NCI-H526 (cell line): ENCODE measurements around the gene SLC37A2.
"Not testable (repeated sequence)": the region's sequence is repeated elsewhere in the genome, so short reads cannot be mapped to it uniquely, and the experiment has no call there.

Experiments
- DNase-seq, 2 experiments: peaks; one replicate each; lab custom pipeline; 2025; lab: John Stamatoyannopoulos, UW

The SLC37A2 gene

DNA sequence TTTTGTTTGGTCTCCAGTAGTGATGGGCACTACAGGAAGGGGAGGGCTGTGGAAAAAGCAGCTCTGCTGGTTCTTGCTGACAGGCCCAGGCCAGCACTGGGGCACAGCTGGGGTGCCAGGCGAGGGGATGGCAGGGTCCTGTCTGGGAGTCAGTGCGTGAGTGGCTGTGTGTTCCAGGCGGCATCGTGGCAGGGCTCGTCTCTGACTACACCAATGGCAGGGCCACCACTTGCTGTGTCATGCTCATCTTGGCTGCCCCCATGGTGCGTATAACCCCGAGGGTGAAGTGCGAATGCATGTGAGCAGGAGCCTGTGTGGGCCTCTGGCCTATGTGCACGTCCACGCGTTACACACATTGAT is 20.9 kb downstream of the SLC37A2 start:
- DNase-seq, result no peak

DNA sequence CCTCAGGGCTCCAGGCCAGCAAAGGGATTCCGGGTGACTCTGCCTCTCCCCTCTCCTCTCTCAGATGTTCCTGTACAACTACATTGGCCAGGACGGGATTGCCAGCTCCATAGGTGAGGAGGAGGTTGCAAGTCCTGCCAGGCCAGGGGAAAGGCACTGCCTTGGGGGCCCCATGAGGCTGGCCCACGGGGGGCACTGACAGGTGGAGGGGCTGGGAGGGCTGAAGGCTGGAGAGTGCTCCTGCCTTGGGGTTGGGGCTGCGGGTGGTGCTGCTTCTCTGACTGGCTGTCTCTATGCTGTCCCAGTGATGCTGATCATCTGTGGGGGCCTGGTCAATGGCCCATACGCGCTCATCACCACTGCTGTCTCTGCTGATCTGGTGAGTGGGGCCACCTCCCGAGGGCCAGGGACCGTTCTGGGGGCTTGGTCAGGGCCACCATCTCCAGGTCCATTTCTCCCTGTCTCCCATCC is 21.7 kb downstream of the SLC37A2 start:
- DNase-seq, result no peak

GRCh38 chr11:125085301-125086081 is 22.4 kb downstream of the SLC37A2 start:
- peak in 1 of 2 experiments; percentile 39 for DNase-seq

- DNase-seq, result no peak
Measured at GRCh38 chr11:125086633-125087296, 23.7 kb downstream of the SLC37A2 start.

DNA sequence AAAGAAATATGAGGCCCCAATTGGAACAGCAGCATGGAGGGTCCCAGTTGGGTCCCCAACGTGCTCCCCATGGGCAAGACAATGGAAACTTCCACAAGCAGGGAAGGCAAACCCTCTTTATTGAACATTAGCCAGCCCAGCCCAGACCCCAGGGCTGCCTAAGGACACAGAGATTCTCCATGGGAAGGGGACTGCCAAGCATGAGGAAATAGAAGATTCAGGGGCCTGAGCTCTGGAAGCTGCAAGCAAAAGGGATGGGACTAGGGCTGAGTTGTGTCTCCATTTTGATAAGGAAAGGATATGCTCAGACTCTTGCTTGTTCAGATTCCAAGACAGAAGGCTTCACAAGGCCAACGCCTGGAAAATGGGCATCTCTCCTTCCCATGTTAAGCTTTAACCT is 25.0 kb downstream of the SLC37A2 start:
- DNase-seq, result no peak

DNA sequence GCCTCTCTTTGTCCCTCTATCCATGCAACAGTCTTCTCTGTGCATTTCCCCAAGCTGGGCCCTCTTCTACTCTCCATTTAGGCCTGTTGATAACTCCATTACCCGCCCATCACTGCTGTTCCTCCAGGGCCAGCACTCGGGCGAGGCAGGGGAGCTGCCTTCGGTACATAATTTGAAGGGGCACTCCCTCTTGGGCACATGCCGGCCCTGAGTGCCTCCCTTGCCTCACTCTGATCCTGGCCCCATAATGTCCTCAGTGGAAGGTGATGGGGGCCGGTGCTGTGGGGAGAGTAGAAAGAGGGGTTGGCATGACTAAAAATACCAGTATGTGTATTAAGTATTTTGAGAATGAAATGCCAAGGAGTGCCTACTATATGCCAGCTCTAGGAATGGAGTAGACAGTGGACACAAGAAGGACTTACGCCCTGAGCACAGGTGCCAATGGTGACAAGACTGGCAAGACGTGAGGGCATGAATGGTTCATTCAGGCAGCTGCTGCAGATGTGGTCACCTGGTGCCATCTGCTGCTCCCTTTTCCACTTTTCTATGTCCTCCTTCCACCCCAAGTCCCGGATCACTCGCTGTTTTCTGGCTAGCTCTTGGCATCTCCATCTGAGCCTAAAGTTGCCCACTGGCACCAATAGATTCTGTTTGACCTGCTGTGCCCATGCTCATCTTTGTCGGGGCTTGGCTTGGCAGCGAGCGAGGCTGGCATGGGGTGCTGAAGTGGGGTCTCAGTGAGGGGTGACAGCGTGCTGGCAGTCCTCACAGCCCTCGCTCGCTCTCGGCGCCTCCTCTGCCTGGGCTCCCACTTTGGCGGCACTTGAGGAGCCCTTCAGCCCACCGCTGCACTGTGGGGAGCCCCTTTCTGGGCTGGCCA is 25.7 kb downstream of the SLC37A2 start:
- peak in 1 of 2 experiments; percentile 42 for DNase-seq

GRCh38 chr11:125089481-125089880 is 26.4 kb downstream of the SLC37A2 start:
- not testable (repeated sequence) for DNase-seq

DNA sequence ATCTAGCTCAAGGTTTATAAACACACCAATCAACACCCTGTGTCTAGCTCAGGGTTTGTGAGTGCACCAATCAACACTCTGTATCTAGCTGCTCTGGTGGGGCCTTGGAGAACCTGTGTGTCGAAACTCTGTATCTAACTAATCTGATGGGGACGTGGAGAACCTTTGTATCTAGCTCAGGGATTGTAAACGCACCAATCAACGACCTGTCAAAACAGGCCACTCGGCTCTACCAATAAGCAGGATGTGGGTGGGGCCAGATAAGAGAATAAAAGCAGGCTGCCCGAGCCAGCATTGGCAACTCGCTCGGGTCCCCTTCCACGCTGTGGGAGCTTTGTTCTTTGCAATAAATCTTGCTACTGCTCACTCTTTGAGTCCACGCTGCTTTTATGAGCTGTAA is 27.0 kb downstream of the SLC37A2 start:
- not testable (repeated sequence) for DNase-seq

DNA sequence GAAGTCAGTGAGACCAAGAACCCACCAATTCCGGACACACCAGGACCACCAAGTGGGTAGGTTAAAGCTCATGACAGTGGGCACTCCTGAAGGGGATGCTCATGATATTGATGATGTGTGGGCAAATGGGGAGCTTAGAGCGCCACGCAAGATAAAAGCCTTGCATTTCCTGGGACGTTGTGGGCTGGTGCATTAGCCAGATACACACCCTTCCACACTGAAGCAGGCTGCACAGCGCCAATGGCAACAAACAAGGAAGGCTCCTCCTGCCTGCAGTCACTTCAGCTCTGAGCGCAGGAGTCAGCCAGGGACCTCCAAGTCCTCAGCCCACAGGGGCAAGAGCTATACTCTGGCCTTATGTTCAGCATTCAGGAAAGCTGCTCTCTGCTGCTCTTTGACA is 27.7 kb downstream of the SLC37A2 start:
- DNase-seq, result no peak

GRCh38 chr11:125091247-125091876 is 28.3 kb downstream of the SLC37A2 start:
- DNase-seq, result peak; percentile 81 to 93

GRCh38 chr11:125091877-125092664 is 29.0 kb downstream of the SLC37A2 start:
- DNase-seq, result no peak

DNA sequence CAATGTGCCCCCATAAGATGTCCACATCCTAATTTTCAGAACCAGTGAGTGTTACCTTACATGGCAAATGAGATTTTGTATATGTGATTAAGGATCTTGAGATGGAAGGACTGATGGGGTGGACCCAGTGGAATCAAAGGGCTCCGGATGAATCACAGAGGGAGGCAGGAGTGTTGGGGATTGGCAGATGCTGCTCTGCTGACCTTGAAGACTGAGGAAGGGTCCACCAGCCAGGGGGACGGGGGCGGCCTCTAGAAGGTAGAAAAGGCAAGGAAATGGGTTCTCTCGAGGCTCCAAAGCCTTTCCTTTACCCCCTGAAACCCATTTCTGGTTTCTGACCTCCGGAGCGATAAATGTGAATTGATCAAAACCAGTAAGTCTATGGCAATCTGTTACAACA is 29.6 kb downstream of the SLC37A2 start:
- DNase-seq, result no peak

- no peak for DNase-seq
Measured at GRCh38 chr11:125093502-125093901, 30.4 kb downstream of the SLC37A2 start.

GRCh38 chr11:125094731-125095130 is 31.6 kb downstream of the SLC37A2 start:
- DNase-seq, result no peak

- no peak for DNase-seq
Measured at GRCh38 chr11:125100136-125100535, 37.0 kb downstream of the SLC37A2 start.

DNA sequence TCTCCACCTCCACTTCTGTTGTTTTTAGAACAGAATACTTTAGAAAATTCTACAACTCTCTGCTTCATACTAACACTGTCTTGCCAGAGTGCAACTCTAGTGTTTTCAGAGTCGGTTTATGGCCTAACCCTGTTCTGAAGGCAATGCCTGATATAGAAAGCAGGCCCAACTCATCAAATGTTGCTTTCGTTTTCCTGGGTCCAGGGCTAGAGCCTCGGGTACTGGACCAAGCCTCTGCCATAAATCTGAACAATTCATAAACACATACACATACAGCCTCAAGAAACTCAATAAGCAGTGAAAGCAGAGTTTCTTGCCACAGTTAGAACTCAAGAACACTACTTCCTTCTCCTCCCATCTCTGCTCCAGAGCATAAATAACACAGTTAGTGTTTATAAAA is 38.5 kb downstream of the SLC37A2 start:
- DNase-seq, result no peak

- no peak for DNase-seq
Measured at GRCh38 chr11:125102025-125102424, 38.9 kb downstream of the SLC37A2 start.

DNA sequence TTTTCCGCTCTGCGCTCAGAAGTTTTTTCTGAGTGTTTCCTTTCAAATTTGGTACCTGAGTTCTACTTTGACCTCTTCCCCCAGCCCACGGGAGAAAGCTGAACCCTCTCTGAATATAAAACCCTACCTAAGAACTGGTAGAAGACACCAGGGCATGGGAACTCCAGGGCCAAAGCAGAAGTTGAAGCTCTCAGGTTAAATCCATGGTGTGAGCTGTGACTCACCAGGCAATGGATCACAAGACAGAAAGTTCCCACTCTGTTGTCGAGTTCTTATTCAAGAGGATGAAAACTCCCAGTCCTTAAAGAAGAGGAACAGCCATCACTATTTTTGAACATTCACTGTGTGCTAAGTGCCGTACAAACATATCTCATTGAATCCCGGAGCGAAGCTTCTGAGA is 39.4 kb downstream of the SLC37A2 start:
- no peak for DNase-seq

DNA sequence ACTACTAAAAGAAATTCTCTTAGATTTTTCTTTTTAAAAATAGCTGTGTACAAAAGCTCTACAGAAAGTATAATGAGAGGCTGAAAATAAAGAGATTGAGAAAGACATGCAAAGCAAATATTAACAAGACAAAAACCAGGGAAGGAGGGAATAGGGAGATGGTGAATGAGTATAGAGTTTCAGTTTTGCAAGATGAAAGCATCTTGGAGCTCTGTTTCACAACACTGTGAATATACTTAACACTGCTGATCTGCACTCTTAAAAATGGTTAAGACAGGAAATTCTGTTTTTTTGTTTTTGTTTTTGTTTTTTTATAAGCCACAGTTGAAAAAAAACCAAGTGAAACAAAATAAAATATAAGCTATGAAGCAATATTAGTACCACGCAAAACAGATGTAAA is 42.8 kb downstream of the SLC37A2 start:
- DNase-seq, result no peak

- peak; percentile 62 to 64 for DNase-seq
Measured at GRCh38 chr11:125108469-125108868, 45.4 kb downstream of the SLC37A2 start.

DNA sequence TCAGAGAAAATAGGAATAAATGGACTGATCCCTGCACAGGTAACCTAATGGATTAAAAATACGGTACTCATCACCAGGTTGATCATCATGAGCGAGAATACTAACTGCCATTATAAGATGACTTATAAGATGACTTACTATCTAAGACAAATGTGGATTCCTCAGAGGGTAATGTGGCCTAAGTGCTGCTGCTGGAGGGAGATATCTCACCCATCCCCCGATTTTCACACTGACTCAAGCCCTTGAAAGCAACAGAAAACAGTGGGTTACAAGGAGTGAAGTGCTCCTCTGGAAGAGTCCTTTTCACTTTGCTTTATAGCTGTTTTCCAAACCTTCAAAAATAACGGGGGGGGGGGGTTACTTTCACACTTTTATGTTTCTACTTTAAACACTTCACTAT is 47.4 kb downstream of the SLC37A2 start:
- no peak for DNase-seq
